Fibroblast of lung (primary cell): ENCODE results near the gene RUBCN.
"Not testable (repeated sequence)": the region's sequence is repeated elsewhere in the genome, so short reads cannot be mapped to it uniquely, and the experiment has no call there.

ENCODE experiments used
- EZH2 ChIP-seq: IDR thresholded peaks from 2 replicates; pipeline ENCODE4 v1.5.1; 2012; ENCODE audit warnings: low read length, control low read depth, mild to moderate bottlenecking; ENCODE audit errors: missing control alignments
- TF ChIP-seq, protein P1 (sequence below), 2 donors: IDR thresholded peaks in 1 of 2; conservative IDR thresholded peaks in 1 of 2; 1 replicate in 1 of 2; 2 replicates in 1 of 2; pipeline ENCODE4 v1.5.1; 2011 to 2012; ENCODE audit warnings: low read length in 2 of 2, control low read depth in 1 of 2, inconsistent platforms in 1 of 2, low read depth in 1 of 2, mild to moderate bottlenecking in 1 of 2

DNA sequence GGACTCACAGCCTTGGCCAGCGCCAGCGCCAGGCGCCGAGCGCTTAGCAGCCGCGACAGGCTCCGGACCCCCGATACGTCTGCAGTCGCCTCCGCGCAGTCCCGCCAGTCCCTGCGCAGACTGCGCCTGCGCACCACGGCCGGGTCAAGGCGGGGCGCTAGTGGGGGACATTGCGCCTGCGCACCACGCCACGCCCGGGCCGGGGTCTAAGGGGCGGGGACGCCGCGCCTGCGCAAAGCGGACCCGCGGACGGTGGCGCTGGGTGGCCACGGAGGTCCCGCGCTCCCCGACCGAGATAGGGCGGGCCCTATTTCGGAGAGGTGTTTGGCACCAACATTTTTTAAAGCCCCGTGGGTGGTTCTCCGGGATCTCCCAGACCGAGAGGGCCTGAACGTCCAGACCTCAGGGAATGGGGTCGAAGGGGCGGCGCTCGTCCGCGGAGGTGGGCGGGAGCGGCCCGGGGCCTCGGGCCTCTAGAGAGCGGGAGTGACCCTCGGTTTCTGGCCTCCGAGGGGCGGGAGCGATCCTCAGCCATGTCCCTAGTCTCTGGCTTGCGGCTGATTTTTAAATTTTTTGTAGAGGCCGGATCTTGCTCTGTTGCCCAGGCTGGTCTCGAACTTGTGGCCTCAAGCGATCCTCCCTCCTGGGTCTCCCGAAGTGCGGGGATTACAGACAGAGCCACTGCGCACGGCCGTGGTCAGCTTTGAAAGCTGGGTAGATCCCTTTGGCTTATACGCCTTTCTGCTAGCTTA, 108.8 kb downstream of the RUBCN start:
- TF ChIP-seq, protein P1, sequence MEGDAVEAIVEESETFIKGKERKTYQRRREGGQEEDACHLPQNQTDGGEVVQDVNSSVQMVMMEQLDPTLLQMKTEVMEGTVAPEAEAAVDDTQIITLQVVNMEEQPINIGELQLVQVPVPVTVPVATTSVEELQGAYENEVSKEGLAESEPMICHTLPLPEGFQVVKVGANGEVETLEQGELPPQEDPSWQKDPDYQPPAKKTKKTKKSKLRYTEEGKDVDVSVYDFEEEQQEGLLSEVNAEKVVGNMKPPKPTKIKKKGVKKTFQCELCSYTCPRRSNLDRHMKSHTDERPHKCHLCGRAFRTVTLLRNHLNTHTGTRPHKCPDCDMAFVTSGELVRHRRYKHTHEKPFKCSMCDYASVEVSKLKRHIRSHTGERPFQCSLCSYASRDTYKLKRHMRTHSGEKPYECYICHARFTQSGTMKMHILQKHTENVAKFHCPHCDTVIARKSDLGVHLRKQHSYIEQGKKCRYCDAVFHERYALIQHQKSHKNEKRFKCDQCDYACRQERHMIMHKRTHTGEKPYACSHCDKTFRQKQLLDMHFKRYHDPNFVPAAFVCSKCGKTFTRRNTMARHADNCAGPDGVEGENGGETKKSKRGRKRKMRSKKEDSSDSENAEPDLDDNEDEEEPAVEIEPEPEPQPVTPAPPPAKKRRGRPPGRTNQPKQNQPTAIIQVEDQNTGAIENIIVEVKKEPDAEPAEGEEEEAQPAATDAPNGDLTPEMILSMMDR (conservative IDR thresholded peaks at IDR 0.05 in 1 of 2, IDR thresholded peaks at IDR 0.05 in 1 of 2; ENCODE audit: low read depth in 1 of 2, low read length in 2 of 2): not testable (repeated sequence)
- TF ChIP-seq EZH2: not testable (repeated sequence)
